ENCODE measurements around the gene B9D1. TPM values are rescaled to one million over a fixed set of nuclear protein-coding genes. Genes with fewer than 3 reads are reported as not detected.

The B9D1 gene
- total and polyA plus RNA-seq, 2 experiments from 2014 or later: 35.2 to 63.5 TPM

- TF ChIP-seq ZNF462 (CRISPR knock-in tag; IDR thresholded peaks at IDR 0.05) (no peak), CREB1 (CRISPR knock-in tag; IDR thresholded peaks at IDR 0.05; ENCODE audit: low read depth) (no peak), JUNB (IDR thresholded peaks at IDR 0.05; ENCODE audit: unreplicated experiment) (no peak)
- TF ChIP-seq, protein P1, sequence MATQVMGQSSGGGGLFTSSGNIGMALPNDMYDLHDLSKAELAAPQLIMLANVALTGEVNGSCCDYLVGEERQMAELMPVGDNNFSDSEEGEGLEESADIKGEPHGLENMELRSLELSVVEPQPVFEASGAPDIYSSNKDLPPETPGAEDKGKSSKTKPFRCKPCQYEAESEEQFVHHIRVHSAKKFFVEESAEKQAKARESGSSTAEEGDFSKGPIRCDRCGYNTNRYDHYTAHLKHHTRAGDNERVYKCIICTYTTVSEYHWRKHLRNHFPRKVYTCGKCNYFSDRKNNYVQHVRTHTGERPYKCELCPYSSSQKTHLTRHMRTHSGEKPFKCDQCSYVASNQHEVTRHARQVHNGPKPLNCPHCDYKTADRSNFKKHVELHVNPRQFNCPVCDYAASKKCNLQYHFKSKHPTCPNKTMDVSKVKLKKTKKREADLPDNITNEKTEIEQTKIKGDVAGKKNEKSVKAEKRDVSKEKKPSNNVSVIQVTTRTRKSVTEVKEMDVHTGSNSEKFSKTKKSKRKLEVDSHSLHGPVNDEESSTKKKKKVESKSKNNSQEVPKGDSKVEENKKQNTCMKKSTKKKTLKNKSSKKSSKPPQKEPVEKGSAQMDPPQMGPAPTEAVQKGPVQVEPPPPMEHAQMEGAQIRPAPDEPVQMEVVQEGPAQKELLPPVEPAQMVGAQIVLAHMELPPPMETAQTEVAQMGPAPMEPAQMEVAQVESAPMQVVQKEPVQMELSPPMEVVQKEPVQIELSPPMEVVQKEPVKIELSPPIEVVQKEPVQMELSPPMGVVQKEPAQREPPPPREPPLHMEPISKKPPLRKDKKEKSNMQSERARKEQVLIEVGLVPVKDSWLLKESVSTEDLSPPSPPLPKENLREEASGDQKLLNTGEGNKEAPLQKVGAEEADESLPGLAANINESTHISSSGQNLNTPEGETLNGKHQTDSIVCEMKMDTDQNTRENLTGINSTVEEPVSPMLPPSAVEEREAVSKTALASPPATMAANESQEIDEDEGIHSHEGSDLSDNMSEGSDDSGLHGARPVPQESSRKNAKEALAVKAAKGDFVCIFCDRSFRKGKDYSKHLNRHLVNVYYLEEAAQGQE (IDR thresholded peaks at IDR 0.05; ENCODE audit: unreplicated experiment): no peak
These were observed 37.0 kb downstream of the B9D1 start (continued) for GRCh38 chr17:19325542-19325941.

DNA sequence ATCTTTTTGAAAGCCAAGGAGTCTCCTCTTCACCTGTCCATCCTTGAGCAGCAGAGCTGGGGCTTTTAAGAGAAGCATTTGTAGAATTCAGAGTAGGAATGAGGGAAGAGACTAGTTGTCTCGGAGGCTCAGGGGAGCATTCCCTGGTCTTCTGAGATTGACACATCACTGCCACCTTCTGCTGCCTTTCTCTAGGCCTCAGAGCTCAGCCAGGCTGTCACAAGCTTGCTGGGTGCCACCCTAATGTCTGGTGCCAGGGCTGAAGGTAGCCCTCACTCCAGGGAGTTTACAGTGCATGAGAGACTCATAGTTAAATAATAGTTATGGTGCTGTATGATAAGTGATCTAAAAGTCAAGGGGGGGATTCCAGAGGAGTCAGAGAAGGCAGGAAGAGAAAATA is 39.7 kb downstream of the B9D1 start:
- DNase-seq (ENCODE audit: low spot score) (no peak), ATAC-seq (no peak)
- Histone ChIP-seq H4K20me1 (replicated peaks; ENCODE audit: insufficient read depth) (no peaks in the 10 kb centered on the region; the same call in none of the 2 replicates), H3K4me2 (no peak overlapping the region), H3K4me1 (ENCODE audit: insufficient read depth) (peaks cover 2% of the 10 kb centered on the region), H3K27me3 (ENCODE audit: insufficient read depth) (no peaks in the 10 kb centered on the region), H3K4me3 (no peak overlapping the region), H3K27ac (ENCODE audit: low read depth) (no peak overlapping the region), H3K79me2 (replicated peaks; ENCODE audit: insufficient read depth) (no peaks in the 10 kb centered on the region), H3K36me3 (ENCODE audit: insufficient read depth) (peaks cover 5% of the 10 kb centered on the region; the same call in 1 of the 2 replicates), H2AFZ (no peak overlapping the region), H3F3A (replicated peaks; ENCODE audit: low read depth) (no peaks in the 10 kb centered on the region), H3K9me2 (ENCODE audit: insufficient read depth) (no peaks in the 10 kb centered on the region)
- H3K9me3 Mint-ChIP-seq: peaks cover 19% of the 10 kb centered on the region
- no peak overlapping the region for H3K4me3 Mint-ChIP-seq
- H3K4me1 Mint-ChIP-seq: peaks cover 17% of the 10 kb centered on the region; the same call in 2 of the 3 replicates
- H3K36me3 Mint-ChIP-seq (ENCODE audit: low read depth): peaks cover 50% of the 10 kb centered on the region
- no peak overlapping the region for H3K27ac Mint-ChIP-seq
- H3K27me3 Mint-ChIP-seq (ENCODE audit: insufficient read depth, low read depth, poor library complexity): peaks cover 6% of the 10 kb centered on the region
- TF ChIP-seq STAT1 (IDR thresholded peaks at IDR 0.05; ENCODE audit: unreplicated experiment) (no peak), CREB1 (CRISPR knock-in tag; IDR thresholded peaks at IDR 0.05; ENCODE audit: low read depth) (no peak), ZNF462 (CRISPR knock-in tag; IDR thresholded peaks at IDR 0.05) (no peak), EZH2 (IDR thresholded peaks at IDR 0.05; ENCODE audit: low read depth, unreplicated experiment) (no peak)
